WERI-Rb-1 (cell line): Measurements from ENCODE around the gene SSTR3.

ENCODE experiments used
- DNase-seq: peaks from one replicate; pipeline ENCODE4 v3.0.0-alpha.2; 2020
- H3K27ac ChIP-seq: fragments of 250-450 bp; sonication (Bioruptor Pico); 2 replicates; pipeline ENCODE4 v1.5.1; 2020; ENCODE audit warnings: mild to moderate bottlenecking, moderate library complexity
- H3K27me3 ChIP-seq: fragments of 250-450 bp; sonication (Bioruptor Pico); 2 replicates; pipeline ENCODE4 v1.5.1; 2021; ENCODE audit warnings: mild to moderate bottlenecking, low read depth, moderate library complexity; ENCODE audit not compliant: insufficient read depth, severe bottlenecking
- H3K36me3 ChIP-seq: fragments of 250-450 bp; sonication (Bioruptor Pico); 2 replicates; pipeline ENCODE4 v1.5.1; 2020; ENCODE audit warnings: mild to moderate bottlenecking, moderate library complexity
- H3K4me3 ChIP-seq: 2 replicates; pipeline ENCODE4 v1.5.1; 2011; ENCODE audit warnings: low read depth, mild to moderate bottlenecking, control low read depth, low read length
- H3K9me3 ChIP-seq: fragments of 250-450 bp; sonication (Bioruptor Pico); 2 replicates; pipeline ENCODE4 v1.5.1; 2021; ENCODE audit warnings: mild to moderate bottlenecking, moderate library complexity; ENCODE audit not compliant: severe bottlenecking
- CTCF ChIP-seq: IDR thresholded peaks from 2 replicates; pipeline ENCODE4 v1.5.1; 2011; ENCODE audit warnings: low read depth, mild to moderate bottlenecking, control low read depth, inconsistent platforms, low read length

SSTR3 gene

GRCh38 chr22:37212174-37212906 lies at the start of gene SSTR3:
Gene SSTR3, minus strand, starts transcription at chr22:37212477. Its CDS starts 4,674 bp downstream, at chr22:37207803.
- no peak for TF ChIP-seq CTCF
- no peaks in the 10 kb centered on the region for H3K36me3 ChIP-seq
- H3K4me3 ChIP-seq, result no peak within 1 kb of the TSS
- DNase-seq, result peak; percentile 63
- H3K27me3 ChIP-seq, result no peaks in the 10 kb centered on the region
- no peaks in the 10 kb centered on the region for H3K9me3 ChIP-seq
- peak within 1 kb of the TSS; percentile 28 for H3K27ac ChIP-seq

GRCh38 chr22:37260901-37261336 lies 48.6 kb upstream of the SSTR3 start:
- H3K36me3 ChIP-seq, result peaks cover 9% of the 10 kb centered on the region
- peak; percentile 76 for DNase-seq

GRCh38 chr22:37260155-37260795 lies 48.0 kb upstream of the SSTR3 start:
- Histone ChIP-seq H3K9me3 (peaks cover 13% of the 10 kb centered on the region), H3K27ac (peak overlapping the region; percentile 46), H3K4me3 (peak overlapping the region; percentile 51), H3K27me3 (no peaks in the 10 kb centered on the region), H3K36me3 (peaks cover 9% of the 10 kb centered on the region)
- no peak for TF ChIP-seq CTCF
- DNase-seq, result no peak

More at GRCh38 chr22:37260901-37261336, 48.6 kb upstream of the SSTR3 start:
- Histone ChIP-seq H3K27ac (peak overlapping the region; percentile 46), H3K4me3 (peak overlapping the region; percentile 21), H3K27me3 (no peaks in the 10 kb centered on the region), H3K9me3 (peaks cover 13% of the 10 kb centered on the region)
- TF ChIP-seq CTCF, result peak; percentile 91

- H3K36me3 ChIP-seq, result peaks cover 6% of the 10 kb centered on the region
- peak overlapping the region; percentile 51 for H3K4me3 ChIP-seq
- H3K27me3 ChIP-seq, result no peaks in the 10 kb centered on the region
- peak; percentile 71 for DNase-seq
- peak overlapping the region; percentile 68 for H3K27ac ChIP-seq
- TF ChIP-seq CTCF, result peak; percentile 82
- H3K9me3 ChIP-seq, result peaks cover 10% of the 10 kb centered on the region
Measured at GRCh38 chr22:37259540-37260029, 47.3 kb upstream of the SSTR3 start.

- Histone ChIP-seq H3K9me3 (peaks cover 3% of the 10 kb centered on the region), H3K27ac (peak overlapping the region; percentile 68), H3K4me3 (peak overlapping the region; percentile 51), H3K27me3 (no peaks in the 10 kb centered on the region), H3K36me3 (peaks cover under 1% of the 10 kb centered on the region; the same call in 1 of the 2 replicates)
- TF ChIP-seq CTCF, result no peak
- DNase-seq, result peak; percentile 60
Measured at GRCh38 chr22:37258753-37259401, 46.6 kb upstream of the SSTR3 start.
